Measurements from ENCODE around the gene HLA-A.
"Not testable (repeated sequence)": the region's sequence is repeated elsewhere in the genome, so short reads cannot be mapped to it uniquely, and the experiment has no call there.

- not testable (repeated sequence) for TF ChIP-seq CTCF (IDR thresholded peaks at IDR 0.05 in 8 of 11, conservative IDR thresholded peaks at IDR 0.05 in 3 of 11); POLR2AphosphoS5 (IDR thresholded peaks at IDR 0.05)
Observed at GRCh38 chr6:29930047-29930446, 12.3 kb upstream of the HLA-A start.
